Smooth muscle cell (in vitro differentiated cells): Measurements from ENCODE around the gene NEDD4L. TPM values are rescaled to one million over a fixed set of nuclear protein-coding genes. Genes with fewer than 3 reads are reported as not detected.

Experiments used
- DNase-seq: peaks from one replicate; lab custom pipeline; 2025; ENCODE audit not compliant: unreplicated experiment; lab: John Stamatoyannopoulos, UW
- H2AFZ ChIP-seq: fragments of 200-600 bp; sonication (generic); 2 replicates; pipeline ENCODE4 v1.6.0; 2016; ENCODE audit warnings: antibody characterized with exemption, low read depth, mild to moderate bottlenecking
- H3F3A ChIP-seq: fragments of 200-600 bp; sonication (generic); 2 replicates; pipeline ENCODE4 v1.6.0; 2017; ENCODE audit warnings: antibody characterized with exemption, low read depth
- H3K27ac ChIP-seq: fragments of 200-600 bp; sonication (generic); 2 replicates; pipeline ENCODE4 v1.5.1; 2016; ENCODE audit warnings: low read depth, mild to moderate bottlenecking
- H3K27me3 ChIP-seq: fragments of 200-600 bp; sonication (generic); 2 replicates; pipeline ENCODE4 v1.6.1; 2016; ENCODE audit warnings: low read depth, mild to moderate bottlenecking
- H3K36me3 ChIP-seq: fragments of 200-600 bp; sonication (generic); 2 replicates; pipeline ENCODE4 v1.5.1; 2016; ENCODE audit warnings: low read depth
- H3K4me1 ChIP-seq: fragments of 200-600 bp; sonication (generic); 2 replicates; pipeline ENCODE4 v1.5.1; 2016; ENCODE audit warnings: low read depth
- H3K4me2 ChIP-seq: fragments of 200-600 bp; sonication (generic); 2 replicates; pipeline ENCODE4 v1.6.0; 2016; ENCODE audit warnings: mild to moderate bottlenecking
- H3K4me3 ChIP-seq: fragments of 200-600 bp; sonication (generic); 2 replicates; pipeline ENCODE4 v1.5.1; 2016; ENCODE audit warnings: mild to moderate bottlenecking
- H3K79me2 ChIP-seq: fragments of 200-600 bp; sonication (generic); 2 replicates; pipeline ENCODE4 v1.6.0; 2016; ENCODE audit warnings: low read depth, mild to moderate bottlenecking
- H3K9ac ChIP-seq: fragments of 200-600 bp; sonication (generic); 2 replicates; pipeline ENCODE4 v1.6.0; 2016; ENCODE audit warnings: low read depth
- H3K9me3 ChIP-seq: fragments of 200-600 bp; sonication (generic); replicated peaks from 2 replicates; pipeline ENCODE4 v1.5.1; 2016; ENCODE audit warnings: low read depth
- H4K20me1 ChIP-seq: fragments of 200-600 bp; sonication (generic); 2 replicates; pipeline ENCODE4 v1.6.0; 2016; ENCODE audit warnings: low read depth
- WGBS: methylation state at CpG from one replicate; pipeline ENCODE4 v1.1.7; 2016; ENCODE audit warnings: low lambda C conversion rate; 5-methylcytosine and 5-hydroxymethylcytosine counted together
- polyA plus RNA-seq: library from polyadenylated mRNA; unstranded; fragments of >200 nt; fragmentation: Nextera tagmentation; extraction: Ambion mirVana; gene quantifications from 2 replicates; pipeline ENCODE4 v1.2.1, GENCODE V29; 2016
- total RNA-seq: library from RNA; depleted of rRNA; stranded (reverse); fragments of >200 nt; gene quantifications from 2 replicates; pipeline ENCODE4 v1.2.3, GENCODE V29; 2014
- TF ChIP-seq, protein P1 (sequence below): fragments of 200-600 bp; sonication (generic); IDR thresholded peaks from 2 replicates; pipeline ENCODE4 v1.5.1; 2017; ENCODE audit warnings: borderline replicate concordance, mild to moderate bottlenecking, antibody characterized with exemption; ENCODE audit not compliant: insufficient read depth, poor library complexity, severe bottlenecking

The NEDD4L gene
- total and polyA plus RNA-seq, 2 experiments from 2014 or later = 8.7 to 41.3 TPM

DNA sequence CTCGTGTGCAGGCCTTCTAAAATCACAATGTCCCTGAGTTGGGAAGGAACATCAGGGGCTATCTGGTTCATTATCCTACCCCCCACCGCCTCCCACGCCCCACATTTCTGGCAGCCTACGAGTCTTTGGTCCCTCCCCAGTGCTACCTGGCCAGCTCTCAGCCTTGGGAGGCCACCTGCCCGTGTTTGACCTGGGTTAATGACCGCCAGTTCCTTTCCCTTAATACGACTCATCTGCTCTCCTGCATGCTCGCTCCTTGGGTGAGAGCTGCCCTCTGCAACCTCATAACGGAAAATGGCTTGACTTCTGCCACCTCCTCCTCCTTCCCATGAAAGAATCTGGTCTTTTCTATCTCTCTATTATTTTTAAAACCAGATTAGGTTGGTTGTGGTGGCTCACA, 112.5 kb downstream of the NEDD4L start:
- 87% methylated on average over 9 of the region's 9 CpGs for WGBS
- Histone ChIP-seq H3K4me1 (no peaks in the 10 kb centered on the region), H4K20me1 (no peaks in the 10 kb centered on the region), H3F3A (no peaks in the 10 kb centered on the region), H3K4me3 (no peak overlapping the region), H3K4me2 (no peak overlapping the region), H3K79me2 (no peaks in the 10 kb centered on the region), H3K27me3 (no peaks in the 10 kb centered on the region), H3K36me3 (no peaks in the 10 kb centered on the region), H3K9ac (no peak overlapping the region), H3K27ac (no peak overlapping the region), H3K9me3 (no peaks in the 10 kb centered on the region), H2AFZ (no peak overlapping the region)
- DNase-seq = no peak
- TF ChIP-seq, protein P1, sequence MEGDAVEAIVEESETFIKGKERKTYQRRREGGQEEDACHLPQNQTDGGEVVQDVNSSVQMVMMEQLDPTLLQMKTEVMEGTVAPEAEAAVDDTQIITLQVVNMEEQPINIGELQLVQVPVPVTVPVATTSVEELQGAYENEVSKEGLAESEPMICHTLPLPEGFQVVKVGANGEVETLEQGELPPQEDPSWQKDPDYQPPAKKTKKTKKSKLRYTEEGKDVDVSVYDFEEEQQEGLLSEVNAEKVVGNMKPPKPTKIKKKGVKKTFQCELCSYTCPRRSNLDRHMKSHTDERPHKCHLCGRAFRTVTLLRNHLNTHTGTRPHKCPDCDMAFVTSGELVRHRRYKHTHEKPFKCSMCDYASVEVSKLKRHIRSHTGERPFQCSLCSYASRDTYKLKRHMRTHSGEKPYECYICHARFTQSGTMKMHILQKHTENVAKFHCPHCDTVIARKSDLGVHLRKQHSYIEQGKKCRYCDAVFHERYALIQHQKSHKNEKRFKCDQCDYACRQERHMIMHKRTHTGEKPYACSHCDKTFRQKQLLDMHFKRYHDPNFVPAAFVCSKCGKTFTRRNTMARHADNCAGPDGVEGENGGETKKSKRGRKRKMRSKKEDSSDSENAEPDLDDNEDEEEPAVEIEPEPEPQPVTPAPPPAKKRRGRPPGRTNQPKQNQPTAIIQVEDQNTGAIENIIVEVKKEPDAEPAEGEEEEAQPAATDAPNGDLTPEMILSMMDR = no peak

DNA sequence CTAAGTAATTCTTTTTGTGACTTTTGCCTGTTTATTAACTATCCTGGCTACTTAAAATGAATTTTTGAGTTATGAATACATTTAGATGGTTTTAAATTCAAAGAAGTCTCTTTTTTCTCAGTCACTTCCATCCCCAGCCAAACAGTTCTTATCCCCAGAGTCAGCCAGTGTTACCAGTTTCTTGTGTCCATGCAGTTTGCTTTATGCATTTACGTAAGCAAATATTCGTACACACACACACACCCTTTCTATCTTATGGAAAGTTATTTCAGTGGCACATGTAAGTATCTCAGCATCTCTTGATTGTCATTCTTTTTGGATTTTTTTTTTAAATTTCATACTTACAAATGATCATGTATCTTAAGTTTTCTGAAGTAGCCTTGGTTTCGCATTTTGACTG, 113.2 kb downstream of the NEDD4L start:
- DNase-seq = no peak
- TF ChIP-seq, protein P1 = no peak
- Histone ChIP-seq H3K9ac (no peak overlapping the region), H3K79me2 (no peaks in the 10 kb centered on the region), H2AFZ (no peak overlapping the region), H3K27me3 (no peaks in the 10 kb centered on the region), H3F3A (no peaks in the 10 kb centered on the region), H3K4me1 (no peaks in the 10 kb centered on the region), H3K4me2 (no peak overlapping the region), H4K20me1 (no peaks in the 10 kb centered on the region), H3K4me3 (no peak overlapping the region), H3K27ac (no peak overlapping the region), H3K36me3 (no peaks in the 10 kb centered on the region), H3K9me3 (no peaks in the 10 kb centered on the region)
- 93% methylated on average over 3 of the region's 3 CpGs for WGBS

DNA sequence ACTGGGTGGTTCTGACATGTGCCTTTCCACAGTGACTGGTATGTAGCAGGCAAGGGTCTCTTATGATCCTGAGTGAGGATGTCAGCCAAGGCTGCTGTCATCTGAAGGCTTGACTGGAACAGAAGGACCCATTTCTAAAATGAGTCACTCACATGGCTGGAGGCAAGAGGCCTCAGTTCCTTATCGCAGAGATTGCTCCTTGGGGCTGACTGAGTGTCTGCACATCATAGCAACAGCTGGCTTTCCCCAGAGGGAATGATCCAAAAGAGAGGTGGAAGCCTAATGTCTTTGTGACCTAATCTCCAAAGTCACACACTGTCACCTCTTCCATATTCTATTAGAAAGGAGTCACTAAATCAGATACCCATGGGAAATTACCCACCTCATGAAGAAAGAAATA, 114.0 kb downstream of the NEDD4L start:
- WGBS = 23% methylated on average over 1 of the region's 1 CpG
- H3K4me2 ChIP-seq = no peak overlapping the region
- H3K27ac ChIP-seq = no peak overlapping the region
- H3K9me3 ChIP-seq = no peaks in the 10 kb centered on the region
- H3K4me1 ChIP-seq = no peaks in the 10 kb centered on the region
- no peak overlapping the region for H2AFZ ChIP-seq
- H3K79me2 ChIP-seq = no peaks in the 10 kb centered on the region
- H3K9ac ChIP-seq = no peak overlapping the region
- H3K36me3 ChIP-seq = no peaks in the 10 kb centered on the region
- TF ChIP-seq, protein P1 = no peak
- H3K27me3 ChIP-seq = no peaks in the 10 kb centered on the region
- H3K4me3 ChIP-seq = no peak overlapping the region
- DNase-seq = no peak
- H4K20me1 ChIP-seq = no peaks in the 10 kb centered on the region
- H3F3A ChIP-seq = no peaks in the 10 kb centered on the region

DNA sequence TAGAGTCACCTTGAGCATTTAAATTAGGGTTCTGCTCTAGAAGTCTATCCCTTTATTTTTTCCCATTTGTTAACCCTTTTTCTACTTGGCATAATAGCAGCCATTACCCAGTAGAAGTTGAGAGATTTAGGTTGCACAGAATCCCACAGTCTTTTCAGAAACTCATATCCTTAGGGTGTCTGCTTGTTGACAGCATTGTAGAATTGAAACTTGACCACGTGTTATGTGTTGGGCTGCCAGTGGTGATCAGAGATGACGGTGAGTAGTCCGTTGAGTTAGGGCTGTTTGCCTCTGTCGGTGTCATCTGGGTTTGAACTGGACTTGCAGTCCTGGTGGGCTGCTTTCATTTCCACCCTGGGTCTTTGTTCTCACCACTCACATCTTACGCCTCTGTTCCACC, 114.4 kb downstream of the NEDD4L start:
- H3K79me2 ChIP-seq = no peaks in the 10 kb centered on the region
- no peak overlapping the region for H2AFZ ChIP-seq
- no peaks in the 10 kb centered on the region for H3K27me3 ChIP-seq
- TF ChIP-seq, protein P1 = no peak
- H3F3A ChIP-seq = no peaks in the 10 kb centered on the region
- no peak overlapping the region for H3K27ac ChIP-seq
- no peak overlapping the region for H3K4me2 ChIP-seq
- no peaks in the 10 kb centered on the region for H4K20me1 ChIP-seq
- no peak for DNase-seq
- WGBS = 91% methylated on average over 5 of the region's 5 CpGs
- no peaks in the 10 kb centered on the region for H3K4me1 ChIP-seq
- no peaks in the 10 kb centered on the region for H3K36me3 ChIP-seq
- H3K9ac ChIP-seq = no peak overlapping the region
- H3K4me3 ChIP-seq = no peak overlapping the region
- H3K9me3 ChIP-seq = no peaks in the 10 kb centered on the region
